HFF-Myc (cell line): Measurements from ENCODE around the gene OR6C70.

Source experiments
- DNase-seq: peaks from one replicate; pipeline ENCODE4 v3.0.0-alpha.2; 2011; ENCODE audit warnings: low read depth; ENCODE audit errors: extremely low read depth
- H3K4me3 ChIP-seq: replicated peaks from 2 replicates; pipeline ENCODE4 v1.5.1; 2011; ENCODE audit warnings: low read depth, mild to moderate bottlenecking, control low read depth, low read length
- CTCF ChIP-seq: IDR thresholded peaks from 2 replicates; pipeline ENCODE4 v1.5.1; 2012; ENCODE audit warnings: mild to moderate bottlenecking, low read depth, low read length, control low read depth; ENCODE audit errors: missing control alignments

The OR6C70 gene

GRCh38 chr12:55470088-55470829 lies at the start of gene OR6C70:
Gene OR6C70 (minus strand): TSS chr12:55470138. CDS start chr12:55470138, 0 bp downstream.
- no peak within 1 kb of the TSS for H3K4me3 ChIP-seq
- no peak for TF ChIP-seq CTCF
- DNase-seq: no peak

GRCh38 chr12:55516391-55516790 lies 46.5 kb upstream of the OR6C70 start:
- no peak for TF ChIP-seq CTCF
- no peak for DNase-seq
- no peak overlapping the region for H3K4me3 ChIP-seq

GRCh38 chr12:55515696-55516095 lies 45.8 kb upstream of the OR6C70 start:
- no peak for DNase-seq
- H3K4me3 ChIP-seq: no peak overlapping the region
- TF ChIP-seq CTCF: no peak

GRCh38 chr12:55501601-55502000 lies 31.7 kb upstream of the OR6C70 start:
- DNase-seq: no peak
- TF ChIP-seq CTCF: no peak
- no peak overlapping the region for H3K4me3 ChIP-seq

- TF ChIP-seq CTCF: no peak
- no peak for DNase-seq
- H3K4me3 ChIP-seq: no peak overlapping the region
Observed at GRCh38 chr12:55499810-55500252, 29.9 kb upstream of the OR6C70 start.

GRCh38 chr12:55499231-55499630 lies 29.3 kb upstream of the OR6C70 start:
- H3K4me3 ChIP-seq: no peak overlapping the region
- no peak for DNase-seq
- no peak for TF ChIP-seq CTCF

- no peak overlapping the region for H3K4me3 ChIP-seq
Observed at GRCh38 chr12:55495490-55495889, 25.6 kb upstream of the OR6C70 start.

More at GRCh38 chr12:55495490-55495889, 25.6 kb upstream of the OR6C70 start:
- TF ChIP-seq CTCF: no peak
- DNase-seq: no peak
